K562 (cell line): ENCODE measurements around the gene PYGL. TPM values are rescaled to one million over a fixed set of nuclear protein-coding genes. Genes with fewer than 3 reads are reported as not detected.

Source experiments
- ATAC-seq: fragments of 200-7000 bp; cut with Tn5 transposase; 3 replicates; pipeline ENCODE4 v1.9.1; 2020; ENCODE audit warnings: moderate library complexity
- BruUV-seq: library from RNA; stranded (reverse); fragments of 400-500 nt; replicated peaks from 2 replicates; lab custom pipeline; 2021; lab: Mats Ljungman, UMichigan
- CTCF ChIA-PET: fragments of 300-600 bp; formaldehyde crosslinking; extraction: SDS; loops from one replicate; lab custom pipeline; 2021; ENCODE audit warnings: low intra/inter-chr PET ratio; lab: Yijun Ruan, JAX
- POLR2A ChIA-PET: fragments of 300-600, 350-650 bp; sonication (Branson Sonifier 250); formaldehyde crosslinking; extraction: SDS; loops from one replicate; lab custom pipeline; 2021; ENCODE audit warnings: antibody characterized with exemption, inconsistent platforms; lab: Yijun Ruan, JAX
- DNase-seq, 4 experiments: peaks; one replicate each; pipeline versions ENCODE4 v3.0.0 to v3.0.0-alpha.2; 2011 to 2018; ENCODE audit warnings: low spot score in 3 of 4, mixed read lengths in 3 of 4; ENCODE audit errors: extremely low read depth in 1 of 4
- FAIRE-seq: peaks from 2 replicates; lab custom pipeline; 2011; peaks lifted over from hg19 to GRCh38; lab: Jason Lieb, UNC
- H2AFZ ChIP-seq: 2 replicates; pipeline ENCODE4 v1.6.0; 2011; ENCODE audit warnings: low read depth, low read length, control low read depth, inconsistent platforms
- H3K27ac ChIP-seq: fragments of 200-600 bp; 3 replicates; pipeline ENCODE4 v1.8.0; 2011; ENCODE audit warnings: low read depth, mild to moderate bottlenecking, control low read depth, inconsistent platforms, low read length, moderate library complexity, mixed read lengths; ENCODE audit errors: extremely low read depth
- H3K27me3 ChIP-seq, 2 experiments: fragments of 300-600 bp in 1 of 2; 2 replicates in 1 of 2; 3 replicates in 1 of 2; pipeline versions ENCODE4 v1.6.0 to v1.8.0; 2011; ENCODE audit warnings: inconsistent platforms in 2 of 2, low read length in 2 of 2, mild to moderate bottlenecking in 1 of 2, mixed read lengths in 1 of 2, moderate library complexity in 1 of 2; ENCODE audit not compliant: control insufficient read depth in 2 of 2, insufficient read depth in 2 of 2
- H3K36me3 ChIP-seq: fragments of 300-600 bp; 3 replicates; pipeline ENCODE4 v1.8.0; 2011; ENCODE audit warnings: mild to moderate bottlenecking, low read length, inconsistent platforms; ENCODE audit not compliant: control insufficient read depth, insufficient read depth
- H3K4me1 ChIP-seq, 2 experiments: fragments of 200-600 bp in 1 of 2; replicated peaks in 1 of 2; 2 replicates in 1 of 2; 3 replicates in 1 of 2; pipeline versions ENCODE4 v1.5.1 to v1.8.0; 2011; ENCODE audit warnings: inconsistent platforms in 2 of 2, low read length in 2 of 2, mild to moderate bottlenecking in 1 of 2, mixed read lengths in 1 of 2, moderate library complexity in 1 of 2; ENCODE audit not compliant: control insufficient read depth in 2 of 2, insufficient read depth in 2 of 2
- H3K4me2 ChIP-seq: 2 replicates; pipeline ENCODE4 v1.6.1; 2011; ENCODE audit warnings: low read length, control low read depth, inconsistent platforms, mixed read lengths; ENCODE audit not compliant: insufficient read depth
- H3K4me3 ChIP-seq: fragments of 200-600 bp; sonication (generic), shearing (Covaris generic); 2 replicates; pipeline ENCODE4 v1.5.1; 2016; ENCODE audit warnings: control low read depth, inconsistent platforms
- H3K79me2 ChIP-seq: fragments of 200-600 bp; 3 replicates; pipeline ENCODE4 v1.8.0; 2011; ENCODE audit warnings: low read length, inconsistent platforms; ENCODE audit not compliant: control insufficient read depth, insufficient read depth
- H3K9ac ChIP-seq, 2 experiments: 2 replicates each; pipeline versions ENCODE4 v1.6.0 to v1.6.1; 2011; ENCODE audit warnings: low read depth in 2 of 2, low read length in 2 of 2, control low read depth in 1 of 2, inconsistent platforms in 1 of 2, mild to moderate bottlenecking in 1 of 2, mixed read lengths in 1 of 2; ENCODE audit not compliant: insufficient read depth in 1 of 2
- H3K9me1 ChIP-seq: one replicate; pipeline ENCODE4 v1.6.0; 2011; ENCODE audit warnings: inconsistent platforms, mild to moderate bottlenecking, low read length, moderate library complexity; ENCODE audit not compliant: control insufficient read depth, insufficient read depth
- H3K9me3 ChIP-seq: replicated peaks from 2 replicates; pipeline ENCODE4 v1.5.1; 2011; ENCODE audit warnings: low read depth, low read length, inconsistent platforms; ENCODE audit not compliant: control insufficient read depth, insufficient read depth
- H4K20me1 ChIP-seq: replicated peaks from 2 replicates; pipeline ENCODE4 v1.6.1; 2011; ENCODE audit warnings: low read length, inconsistent platforms, mixed read lengths; ENCODE audit not compliant: control insufficient read depth, insufficient read depth
- BCOR ChIP-seq: fragments of 450-650 bp; IDR thresholded peaks from 2 replicates; pipeline ENCODE4 v1.6.1; 2016
- BDP1 ChIP-seq: IDR thresholded peaks from 3 replicates; pipeline ENCODE4 v1.6.1; 2011; ENCODE audit not compliant: insufficient read length, insufficient read depth
- DPF2 ChIP-seq: fragments of 450-650 bp; IDR thresholded peaks from 2 replicates; pipeline ENCODE4 v1.6.1; 2016
- GABPA ChIP-seq: fragments of 200-800 bp; sonication (Bioruptor generic); conservative IDR thresholded peaks from 2 replicates; pipeline ENCODE4 v1.6.1; 2016; ENCODE audit warnings: low read depth, missing genetic modification characterization, missing compliant biosample characterization
- MCM7 ChIP-seq, 2 experiments: fragments of 450-650 bp; IDR thresholded peaks; 2 replicates each; pipeline ENCODE4 v1.6.1; 2016 to 2018
- NR2C1 ChIP-seq, 2 experiments: fragments of 450-650 bp; IDR thresholded peaks; 2 replicates each; pipeline ENCODE4 v1.6.1; 2017; ENCODE audit warnings: mild to moderate bottlenecking in 2 of 2, antibody characterized with exemption in 1 of 2, inconsistent platforms in 1 of 2, missing compliant biosample characterization in 1 of 2, missing genetic modification characterization in 1 of 2
- NR2C2 ChIP-seq, 2 experiments: fragments of 200-800 bp in 1 of 2; sonication (Bioruptor generic) in 1 of 2; sonication (generic) in 1 of 2; formaldehyde crosslinking in 1 of 2; IDR thresholded peaks; 2 replicates each; pipeline versions ENCODE4 v1.6.1 to v1.8.0; 2016 to 2022; ENCODE audit warnings: mild to moderate bottlenecking in 1 of 2, missing compliant biosample characterization in 1 of 2, missing genetic modification characterization in 1 of 2, missing genetic modification reagents in 1 of 2
- NR3C1 ChIP-seq: sonication (generic); formaldehyde crosslinking; IDR thresholded peaks from 2 replicates; pipeline ENCODE4 v1.8.1; 2022; ENCODE audit warnings: missing genetic modification reagents
- RBM22 ChIP-seq: fragments of 200-400 bp; formaldehyde crosslinking; IDR thresholded peaks from 2 replicates; pipeline ENCODE4 v1.6.1; 2018; ENCODE audit warnings: low read length, low read depth; ENCODE audit not compliant: poor library complexity, severe bottlenecking
- SNIP1 ChIP-seq: fragments of 450-650 bp; IDR thresholded peaks from 2 replicates; pipeline ENCODE4 v1.7.1; 2017; ENCODE audit warnings: low read depth, mild to moderate bottlenecking
- TAF9B ChIP-seq: fragments of 450-650 bp; IDR thresholded peaks from 2 replicates; pipeline ENCODE4 v1.6.1; 2018; ENCODE audit warnings: mild to moderate bottlenecking; ENCODE audit not compliant: partially characterized antibody
- ZNF175 ChIP-seq: fragments of 200-800 bp; sonication (Bioruptor generic); IDR thresholded peaks from 2 replicates; pipeline ENCODE4 v1.6.1; 2016; ENCODE audit warnings: low read depth, mild to moderate bottlenecking, missing genetic modification characterization, missing compliant biosample characterization
- ZNF583 ChIP-seq: fragments of 250-450 bp; sonication (Bioruptor Pico); IDR thresholded peaks from 2 replicates; pipeline ENCODE4 v1.4.0; 2020
- WGBS: fragments of 100-300 bp; shearing (Covaris generic); methylation state at CpG from one replicate; pipeline ENCODE4 v1.1.6; 2016; ENCODE audit warnings: low coverage, mixed read lengths; ENCODE audit not compliant: insufficient coverage; ENCODE audit errors: missing lambda C conversion rate; 5-methylcytosine and 5-hydroxymethylcytosine counted together
- in situ Hi-C: fragments of 300-500 bp; cut with MboI; formaldehyde crosslinking; loops from 4 replicates; pipeline ENCODE4 v1.15.0; 2018; ENCODE audit warnings: inconsistent platforms, mixed read lengths
- intact Hi-C: fragments of 100-400 bp; cut with micrococcal nuclease; formaldehyde crosslinking; loops from 2 replicates; pipeline ENCODE4 v1.14.2; 2022
- polyA plus RNA-seq, 8 experiments: library from polyadenylated mRNA; depleted of rRNA in 4 of 8; stranded (reverse) in 5 of 8; unstranded in 3 of 8; fragments of >200 nt; fragmentation: Nextera tagmentation in 2 of 8; fragmentation: Illumina TruSeq in 1 of 8; extraction: Ambion mirVana in 2 of 8; extraction: Trizol in 1 of 8; gene quantifications; 2 replicates each; pipeline versions ENCODE4 v1.2.1 to v1.2.3, GENCODE V29; 2011 to 2014; ENCODE audit warnings: inconsistent platforms in 1 of 8, missing spikeins in 1 of 8
- total RNA-seq, 7 experiments: library from RNA; depleted of rRNA in 6 of 7; stranded (reverse); fragments of >200 nt in 6 of 7; fragmentation: Illumina TruSeq in 2 of 7; extraction: Trizol in 2 of 7; gene quantifications; 2 replicates each; pipeline versions ENCODE4 v1.2.1 to v1.2.3, GENCODE V29; 2011 to 2021; ENCODE audit warnings: low replicate concordance in 1 of 7
- TF ChIP-seq, protein P1 (sequence below), 2 experiments: fragments of 200-800 bp in 1 of 2; sonication (Bioruptor generic) in 1 of 2; sonication (generic) in 1 of 2; formaldehyde crosslinking in 1 of 2; IDR thresholded peaks in 1 of 2; conservative IDR thresholded peaks in 1 of 2; 2 replicates each; pipeline versions ENCODE4 v1.5.0 to v1.6.1; 2016 to 2020; ENCODE audit warnings: missing compliant biosample characterization in 1 of 2, missing genetic modification characterization in 1 of 2, missing genetic modification reagents in 1 of 2
- TF ChIP-seq, protein P2 (sequence below): sonication (generic); formaldehyde crosslinking; IDR thresholded peaks from 2 replicates; pipeline ENCODE4 v1.9.0; 2022; ENCODE audit warnings: mild to moderate bottlenecking, missing genetic modification reagents
- TF ChIP-seq, protein P3 (sequence below): fragments of 250-450 bp; sonication (Bioruptor Pico); IDR thresholded peaks from 2 replicates; pipeline ENCODE4 v1.8.0; 2022; ENCODE audit warnings: inconsistent platforms, mild to moderate bottlenecking, moderate library complexity, borderline replicate concordance
- TF ChIP-seq, protein P4 (sequence below): fragments of 250-450 bp; sonication (Bioruptor Pico); IDR thresholded peaks from 2 replicates; pipeline ENCODE4 v1.5.0; 2021; ENCODE audit warnings: mild to moderate bottlenecking, borderline replicate concordance

The PYGL gene
- total and polyA plus RNA-seq, 9 of the 15 experiments (the other 6 are each of a cell fraction or from before 2014, with no cell fraction given), result 3.5 to 17.9 (median 13.1) TPM

DNA sequence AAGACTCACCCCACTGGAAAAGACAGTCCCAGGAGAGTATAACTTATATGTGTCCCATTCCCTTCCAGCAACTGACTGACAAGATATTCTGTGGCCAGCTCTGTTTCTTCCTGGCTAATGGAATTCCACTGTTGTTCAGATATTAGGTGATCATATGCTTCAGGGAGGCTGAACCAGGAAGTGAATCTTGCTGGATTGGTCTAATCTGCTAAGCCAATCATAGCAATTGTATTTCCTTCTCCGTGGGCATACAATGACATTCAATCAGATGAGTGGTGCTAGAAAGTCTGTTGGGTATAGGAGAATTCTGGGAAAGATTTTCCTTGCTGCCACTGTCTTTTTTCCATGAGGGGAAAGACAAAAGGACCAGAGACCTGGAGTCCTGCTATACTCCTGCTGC lies 12.1 kb downstream of the PYGL start:
- FAIRE-seq, result peak; percentile 52
- TF ChIP-seq, protein P1, sequence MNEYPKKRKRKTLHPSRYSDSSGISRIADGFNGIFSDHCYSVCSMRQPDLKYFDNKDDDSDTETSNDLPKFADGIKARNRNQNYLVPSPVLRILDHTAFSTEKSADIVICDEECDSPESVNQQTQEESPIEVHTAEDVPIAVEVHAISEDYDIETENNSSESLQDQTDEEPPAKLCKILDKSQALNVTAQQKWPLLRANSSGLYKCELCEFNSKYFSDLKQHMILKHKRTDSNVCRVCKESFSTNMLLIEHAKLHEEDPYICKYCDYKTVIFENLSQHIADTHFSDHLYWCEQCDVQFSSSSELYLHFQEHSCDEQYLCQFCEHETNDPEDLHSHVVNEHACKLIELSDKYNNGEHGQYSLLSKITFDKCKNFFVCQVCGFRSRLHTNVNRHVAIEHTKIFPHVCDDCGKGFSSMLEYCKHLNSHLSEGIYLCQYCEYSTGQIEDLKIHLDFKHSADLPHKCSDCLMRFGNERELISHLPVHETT (CRISPR knock-in tag; conservative IDR thresholded peaks at IDR 0.05 in 1 of 2, IDR thresholded peaks at IDR 0.05 in 1 of 2), result no peak
- TF ChIP-seq NR3C1 (CRISPR knock-in tag) (no peak), TAF9B (no peak), ZNF175 (0 out of 2 replicates have a peak, but pooled peaks have one; percentile 30), GABPA (tag) (0 out of 2 replicates have a peak, but pooled peaks have one; percentile 22), NR2C1 (IDR thresholded peaks at IDR 0.05) (0 out of 2 replicates have a peak, but pooled peaks have one; percentile 37), NR2C1 (tag; IDR thresholded peaks at IDR 0.05) (no peak), DPF2 (no peak), SNIP1 (no peak), ZNF583 (CRISPR knock-in tag) (no peak), RBM22 (no peak), MCM7 (IDR thresholded peaks at IDR 0.05) (no peak), BDP1 (no peak), BCOR (no peak), NR2C2 (CRISPR knock-in tag; IDR thresholded peaks at IDR 0.05) (no peak), NR2C2 (tag; IDR thresholded peaks at IDR 0.05) (peak; percentile 49)
- TF ChIP-seq, protein P2, sequence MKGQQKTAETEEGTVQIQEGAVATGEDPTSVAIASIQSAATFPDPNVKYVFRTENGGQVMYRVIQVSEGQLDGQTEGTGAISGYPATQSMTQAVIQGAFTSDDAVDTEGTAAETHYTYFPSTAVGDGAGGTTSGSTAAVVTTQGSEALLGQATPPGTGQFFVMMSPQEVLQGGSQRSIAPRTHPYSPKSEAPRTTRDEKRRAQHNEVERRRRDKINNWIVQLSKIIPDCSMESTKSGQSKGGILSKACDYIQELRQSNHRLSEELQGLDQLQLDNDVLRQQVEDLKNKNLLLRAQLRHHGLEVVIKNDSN (CRISPR knock-in tag), result no peak
- TF ChIP-seq, protein P3, sequence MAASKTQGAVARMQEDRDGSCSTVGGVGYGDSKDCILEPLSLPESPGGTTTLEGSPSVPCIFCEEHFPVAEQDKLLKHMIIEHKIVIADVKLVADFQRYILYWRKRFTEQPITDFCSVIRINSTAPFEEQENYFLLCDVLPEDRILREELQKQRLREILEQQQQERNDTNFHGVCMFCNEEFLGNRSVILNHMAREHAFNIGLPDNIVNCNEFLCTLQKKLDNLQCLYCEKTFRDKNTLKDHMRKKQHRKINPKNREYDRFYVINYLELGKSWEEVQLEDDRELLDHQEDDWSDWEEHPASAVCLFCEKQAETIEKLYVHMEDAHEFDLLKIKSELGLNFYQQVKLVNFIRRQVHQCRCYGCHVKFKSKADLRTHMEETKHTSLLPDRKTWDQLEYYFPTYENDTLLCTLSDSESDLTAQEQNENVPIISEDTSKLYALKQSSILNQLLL (CRISPR knock-in tag), result no peak
- TF ChIP-seq, protein P4, sequence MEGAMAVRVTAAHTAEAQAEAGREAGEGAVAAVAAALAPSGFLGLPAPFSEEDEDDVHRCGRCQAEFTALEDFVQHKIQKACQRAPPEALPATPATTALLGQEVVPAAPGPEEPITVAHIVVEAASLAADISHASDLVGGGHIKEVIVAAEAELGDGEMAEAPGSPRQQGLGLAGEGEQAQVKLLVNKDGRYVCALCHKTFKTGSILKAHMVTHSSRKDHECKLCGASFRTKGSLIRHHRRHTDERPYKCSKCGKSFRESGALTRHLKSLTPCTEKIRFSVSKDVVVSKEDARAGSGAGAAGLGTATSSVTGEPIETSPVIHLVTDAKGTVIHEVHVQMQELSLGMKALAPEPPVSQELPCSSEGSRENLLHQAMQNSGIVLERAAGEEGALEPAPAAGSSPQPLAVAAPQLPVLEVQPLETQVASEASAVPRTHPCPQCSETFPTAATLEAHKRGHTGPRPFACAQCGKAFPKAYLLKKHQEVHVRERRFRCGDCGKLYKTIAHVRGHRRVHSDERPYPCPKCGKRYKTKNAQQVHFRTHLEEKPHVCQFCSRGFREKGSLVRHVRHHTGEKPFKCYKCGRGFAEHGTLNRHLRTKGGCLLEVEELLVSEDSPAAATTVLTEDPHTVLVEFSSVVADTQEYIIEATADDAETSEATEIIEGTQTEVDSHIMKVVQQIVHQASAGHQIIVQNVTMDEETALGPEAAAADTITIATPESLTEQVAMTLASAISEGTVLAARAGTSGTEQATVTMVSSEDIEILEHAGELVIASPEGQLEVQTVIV (CRISPR knock-in tag), result no peak
- in situ Hi-C loops, result no loop called here
- BruUV-seq, result no TSS peak
- ChIA-PET POLR2A (interaction anchor here (1.0 kb wide), 1 partner anchor 12 kb away, joined by 4 read pairs; the partner anchor contains the start of gene PYGL), CTCF (no interaction called here)
- H3K36me3 ChIP-seq, result peaks cover 19% of the 10 kb centered on the region; the same call in 2 of the 3 replicates
- no peak; the same call in 2 of the 3 replicates for ATAC-seq
- H3K27ac ChIP-seq, result peak overlapping the region; percentile 54; the same call in 2 of the 3 replicates
- H3K79me2 ChIP-seq, result no peaks in the 10 kb centered on the region
- no peaks in the 10 kb centered on the region; the same call in 1 of the 2 replicates for H4K20me1 ChIP-seq
- WGBS, result 0% methylated on average over 1 of the region's 1 CpG
- H3K27me3 ChIP-seq, result no peaks in the 10 kb centered on the region
- peaks cover 7 to 20% of the 10 kb centered on the region in 2 experiments; a peak in 4 of 5 replicates for H3K4me1 ChIP-seq
- no peak for DNase-seq
- H3K9me3 ChIP-seq, result no peaks in the 10 kb centered on the region
- intact Hi-C loops, result no loop called here
- H2AFZ ChIP-seq, result peak overlapping the region; percentile 59
- H3K4me2 ChIP-seq, result no peak overlapping the region
- peaks cover 3% of the 10 kb centered on the region for H3K9me1 ChIP-seq
- no peak overlapping the region for H3K9ac ChIP-seq
- no peak overlapping the region for H3K4me3 ChIP-seq
